HCT116 (cell line): ENCODE measurements around the gene TMEM203. TPM values are rescaled to one million over a fixed set of nuclear protein-coding genes. Genes with fewer than 3 reads are reported as not detected.

Experiments
- ATAC-seq: fragments of 200-7000 bp; cut with Tn5 transposase; 2 replicates; pipeline ENCODE4 v1.9.1; 2020; ENCODE audit warnings: mild to moderate bottlenecking, moderate library complexity
- BruUV-seq: library from RNA; stranded (reverse); fragments of 400-500 nt; replicated peaks from 2 replicates; lab custom pipeline; 2021; lab: Mats Ljungman, UMichigan
- CTCF ChIA-PET: fragments of 300-600 bp; sonication (Branson Sonifier 250); formaldehyde crosslinking; loops from one replicate; lab custom pipeline; 2021; ENCODE audit warnings: antibody characterized with exemption; lab: Charles Lee
- POLR2A ChIA-PET: fragments of 300-600, 350-600 bp; sonication (Branson Sonifier 250); formaldehyde crosslinking; loops from one replicate; lab custom pipeline; 2021; ENCODE audit warnings: antibody characterized with exemption; lab: Charles Lee
- RAD21 ChIA-PET, 2 experiments: fragments of 300-600 bp; sonication (Branson Sonifier 250); formaldehyde crosslinking; loops; one replicate each; lab custom pipeline; 2023; ENCODE audit warnings: low total read pairs in 2 of 2; ENCODE audit not compliant: uncharacterized antibody in 2 of 2, unreplicated experiment in 2 of 2, low non-redundant PET in 1 of 2; lab: Charles Lee
- DNase-seq: peaks from one replicate; pipeline ENCODE4 v3.0.0-alpha.2; 2010; ENCODE audit warnings: low read depth, low spot score
- H2AFZ ChIP-seq: fragments of 200-600 bp; shearing (Covaris generic), sonication (generic); 2 replicates; pipeline ENCODE4 v1.6.1; 2017; ENCODE audit warnings: low read depth, mixed run types, mixed read lengths, antibody characterized with exemption, low read length; ENCODE audit not compliant: poor library complexity, severe bottlenecking
- H3K27ac ChIP-seq: 2 replicates; pipeline ENCODE4 v1.5.1; 2012; ENCODE audit warnings: low read depth, low read length
- H3K27me3 ChIP-seq: fragments of 200-600 bp; sonication (generic); 2 replicates; pipeline ENCODE4 v1.6.1; 2016; ENCODE audit warnings: mixed run types, low read length, mixed read lengths; ENCODE audit not compliant: insufficient read depth
- H3K36me3 ChIP-seq, 2 experiments: fragments of 200-500 bp in 1 of 2; fragments of 200-600 bp in 1 of 2; sonication (Bioruptor generic) in 1 of 2; sonication (generic) in 1 of 2; 2 replicates each; pipeline versions ENCODE4 v1.5.1 to v1.6.1; 2014 to 2016; ENCODE audit warnings: low read length in 2 of 2, inconsistent platforms in 1 of 2, mixed read lengths in 1 of 2, mixed run types in 1 of 2; ENCODE audit not compliant: insufficient read depth in 2 of 2, control insufficient read depth in 1 of 2
- H3K4me1 ChIP-seq, 2 experiments: fragments of 200-600 bp in 1 of 2; sonication (generic) in 1 of 2; 2 replicates each; pipeline versions ENCODE4 v1.5.1 to v1.6.1; 2012 to 2017; ENCODE audit warnings: low read length in 2 of 2, inconsistent platforms in 1 of 2, mild to moderate bottlenecking in 1 of 2, mixed read lengths in 1 of 2, mixed run types in 1 of 2, moderate library complexity in 1 of 2; ENCODE audit not compliant: insufficient read depth in 2 of 2, control insufficient read depth in 1 of 2
- H3K4me2 ChIP-seq: fragments of 200-600 bp; sonication (generic); 2 replicates; pipeline ENCODE4 v1.6.1; 2017; ENCODE audit warnings: mixed run types, low read length, mixed read lengths
- H3K4me3 ChIP-seq, 2 experiments: fragments of 200-600 bp in 1 of 2; sonication (generic) in 1 of 2; replicated peaks in 1 of 2; 2 replicates each; pipeline ENCODE4 v1.5.1; 2011 to 2016; ENCODE audit warnings: low read length in 2 of 2, control low read depth in 1 of 2, low read depth in 1 of 2, mild to moderate bottlenecking in 1 of 2, mixed read lengths in 1 of 2, mixed run types in 1 of 2
- H3K79me2 ChIP-seq: fragments of 200-600 bp; sonication (generic); 2 replicates; pipeline ENCODE4 v1.6.1; 2017; ENCODE audit warnings: mild to moderate bottlenecking, mixed run types, low read length, moderate library complexity, mixed read lengths; ENCODE audit not compliant: insufficient read depth
- H3K9ac ChIP-seq: fragments of 200-600 bp; sonication (generic); 2 replicates; pipeline ENCODE4 v1.6.1; 2016; ENCODE audit warnings: low read length, mixed read lengths
- H3K9me2 ChIP-seq: fragments of 200-600 bp; sonication (generic), shearing (Covaris generic); 2 replicates; pipeline ENCODE4 v1.6.1; 2017; ENCODE audit warnings: mixed run types, mild to moderate bottlenecking, moderate library complexity; ENCODE audit not compliant: insufficient read depth
- H3K9me3 ChIP-seq, 2 experiments: fragments of 200-500 bp in 1 of 2; fragments of 200-600 bp in 1 of 2; sonication (Bioruptor generic) in 1 of 2; sonication (generic) in 1 of 2; 2 replicates each; pipeline ENCODE4 v1.6.1; 2014 to 2017; ENCODE audit warnings: low read length in 2 of 2, mixed read lengths in 2 of 2, inconsistent platforms in 1 of 2, low read depth in 1 of 2, mild to moderate bottlenecking in 1 of 2, mixed run types in 1 of 2, moderate library complexity in 1 of 2; ENCODE audit not compliant: control insufficient read depth in 1 of 2, insufficient read depth in 1 of 2
- H4K20me1 ChIP-seq: fragments of 200-600 bp; sonication (generic), shearing (Covaris generic); 2 replicates; pipeline ENCODE4 v1.6.1; 2017; ENCODE audit warnings: mixed run types, mild to moderate bottlenecking, moderate library complexity; ENCODE audit not compliant: insufficient read depth
- EGR1 ChIP-seq: IDR thresholded peaks from 2 replicates; pipeline ENCODE4 v1.6.1; 2012; ENCODE audit warnings: low read depth
- ELF1 ChIP-seq: IDR thresholded peaks from 2 replicates; pipeline ENCODE4 v1.6.1; 2012; ENCODE audit warnings: low read depth, borderline replicate concordance
- EZH2phosphoT487 ChIP-seq: fragments of 200-600 bp; IDR thresholded peaks from 2 replicates; pipeline ENCODE4 v1.6.1; 2018; ENCODE audit warnings: antibody characterized with exemption, borderline replicate concordance
- FOSL1 ChIP-seq: IDR thresholded peaks from 2 replicates; pipeline ENCODE4 v1.6.1; 2012; ENCODE audit warnings: low read depth
- POLR2AphosphoS5 ChIP-seq: IDR thresholded peaks from 2 replicates; pipeline ENCODE4 v1.6.1; 2011; ENCODE audit warnings: mild to moderate bottlenecking, low read depth, low read length, moderate library complexity
- SP1 ChIP-seq: IDR thresholded peaks from 2 replicates; pipeline ENCODE4 v1.6.1; 2012; ENCODE audit warnings: low read depth
- SRF ChIP-seq: IDR thresholded peaks from 2 replicates; pipeline ENCODE4 v1.6.1; 2012; ENCODE audit warnings: low read depth
- YY1 ChIP-seq: IDR thresholded peaks from 2 replicates; pipeline ENCODE4 v1.6.1; 2011; ENCODE audit warnings: low read length, low read depth, moderate library complexity, mild to moderate bottlenecking; ENCODE audit not compliant: insufficient replicate concordance; ENCODE audit errors: extremely low read depth
- ZNF274 ChIP-seq: fragments of 200-500 bp; sonication (Bioruptor generic); IDR thresholded peaks from 2 replicates; pipeline ENCODE4 v1.6.1; 2014; ENCODE audit warnings: mild to moderate bottlenecking, low read depth, low read length, inconsistent platforms
- intact Hi-C: fragments of 100-400 bp; cut with micrococcal nuclease; formaldehyde crosslinking; loops from 2 replicates; pipeline ENCODE4 v1.10.0; 2022
- total RNA-seq: library from RNA; stranded (reverse); gene quantifications from one replicate; pipeline ENCODE4 v1.2.1, GENCODE V29; 2021; ENCODE audit not compliant: unreplicated experiment
- TF ChIP-seq, protein P1 (sequence below): IDR thresholded peaks from 2 replicates; pipeline ENCODE4 v1.6.1; 2012
- TF ChIP-seq, protein P2 (sequence below): IDR thresholded peaks from 2 replicates; pipeline ENCODE4 v1.6.1; 2012; ENCODE audit warnings: low read depth
- TF ChIP-seq, protein P3 (sequence below): IDR thresholded peaks from 2 replicates; pipeline ENCODE4 v1.6.1; 2012

TMEM203 gene
- total RNA-seq, 1 experiment from 2014 or later = 45.0 TPM

DNA sequence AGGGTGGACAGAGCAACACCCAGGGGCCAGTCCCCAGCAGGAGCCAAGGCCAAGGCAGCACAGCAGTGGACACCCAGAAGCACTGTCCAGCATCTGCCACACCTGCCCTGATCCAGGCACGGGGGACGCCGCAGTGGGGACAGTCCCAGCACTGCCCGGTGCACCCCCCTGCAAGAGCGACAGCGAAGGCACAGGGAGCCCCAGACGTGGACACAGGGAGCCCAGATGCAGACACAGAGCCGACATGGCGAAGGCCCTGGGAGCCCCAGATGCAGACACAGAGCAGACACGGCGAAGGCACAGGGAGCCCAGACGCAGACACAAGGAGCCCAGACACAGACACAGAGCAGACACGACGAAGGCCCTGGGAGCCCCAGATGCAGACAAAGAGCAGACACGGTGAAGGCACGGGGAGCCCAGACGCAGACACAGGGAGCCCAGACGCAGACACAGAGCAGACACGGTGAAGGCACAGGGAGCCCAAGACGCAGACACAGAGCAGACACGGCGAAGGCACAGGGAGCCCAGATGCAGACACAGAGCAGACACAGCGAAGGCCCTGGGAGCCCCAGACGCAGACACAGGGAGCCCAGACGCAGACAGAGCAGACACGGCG, 21.4 kb downstream of the TMEM203 start:
- ChIA-PET POLR2A (no interaction called here), CTCF (no interaction called here), RAD21 (no interaction called here)
- Histone ChIP-seq H3K9ac (no peak overlapping the region), H3K27ac (no peak overlapping the region), H3K4me2 (no peak overlapping the region), H3K9me3 (no peaks in the 10 kb centered on the region), H3K4me1 (peaks cover 8 to 17% of the 10 kb centered on the region in 2 experiments; a peak in 3 of 4 replicates), H4K20me1 (no peaks in the 10 kb centered on the region), H3K4me3 (no peak overlapping the region), H2AFZ (no peak overlapping the region), H3K79me2 (peaks cover 33% of the 10 kb centered on the region), H3K36me3 (peaks cover 0 to 21% of the 10 kb centered on the region in 2 experiments; a peak in 1 of 4 replicates), H3K9me2 (no peaks in the 10 kb centered on the region), H3K27me3 (no peaks in the 10 kb centered on the region)
- no peak for DNase-seq
- no peak for ATAC-seq
- intact Hi-C loops = no loop called here
- BruUV-seq = no TSS peak
- no peak for TF ChIP-seq ELF1
- no peak for TF ChIP-seq EGR1
- no peak for TF ChIP-seq POLR2AphosphoS5
- no peak for TF ChIP-seq YY1
- no peak for TF ChIP-seq ZNF274
- TF ChIP-seq EZH2phosphoT487 = no peak
- no peak for TF ChIP-seq SRF
- TF ChIP-seq, protein P1, sequence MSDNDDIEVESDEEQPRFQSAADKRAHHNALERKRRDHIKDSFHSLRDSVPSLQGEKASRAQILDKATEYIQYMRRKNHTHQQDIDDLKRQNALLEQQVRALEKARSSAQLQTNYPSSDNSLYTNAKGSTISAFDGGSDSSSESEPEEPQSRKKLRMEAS = no peak
- TF ChIP-seq FOSL1 = no peak
- TF ChIP-seq, protein P2, sequence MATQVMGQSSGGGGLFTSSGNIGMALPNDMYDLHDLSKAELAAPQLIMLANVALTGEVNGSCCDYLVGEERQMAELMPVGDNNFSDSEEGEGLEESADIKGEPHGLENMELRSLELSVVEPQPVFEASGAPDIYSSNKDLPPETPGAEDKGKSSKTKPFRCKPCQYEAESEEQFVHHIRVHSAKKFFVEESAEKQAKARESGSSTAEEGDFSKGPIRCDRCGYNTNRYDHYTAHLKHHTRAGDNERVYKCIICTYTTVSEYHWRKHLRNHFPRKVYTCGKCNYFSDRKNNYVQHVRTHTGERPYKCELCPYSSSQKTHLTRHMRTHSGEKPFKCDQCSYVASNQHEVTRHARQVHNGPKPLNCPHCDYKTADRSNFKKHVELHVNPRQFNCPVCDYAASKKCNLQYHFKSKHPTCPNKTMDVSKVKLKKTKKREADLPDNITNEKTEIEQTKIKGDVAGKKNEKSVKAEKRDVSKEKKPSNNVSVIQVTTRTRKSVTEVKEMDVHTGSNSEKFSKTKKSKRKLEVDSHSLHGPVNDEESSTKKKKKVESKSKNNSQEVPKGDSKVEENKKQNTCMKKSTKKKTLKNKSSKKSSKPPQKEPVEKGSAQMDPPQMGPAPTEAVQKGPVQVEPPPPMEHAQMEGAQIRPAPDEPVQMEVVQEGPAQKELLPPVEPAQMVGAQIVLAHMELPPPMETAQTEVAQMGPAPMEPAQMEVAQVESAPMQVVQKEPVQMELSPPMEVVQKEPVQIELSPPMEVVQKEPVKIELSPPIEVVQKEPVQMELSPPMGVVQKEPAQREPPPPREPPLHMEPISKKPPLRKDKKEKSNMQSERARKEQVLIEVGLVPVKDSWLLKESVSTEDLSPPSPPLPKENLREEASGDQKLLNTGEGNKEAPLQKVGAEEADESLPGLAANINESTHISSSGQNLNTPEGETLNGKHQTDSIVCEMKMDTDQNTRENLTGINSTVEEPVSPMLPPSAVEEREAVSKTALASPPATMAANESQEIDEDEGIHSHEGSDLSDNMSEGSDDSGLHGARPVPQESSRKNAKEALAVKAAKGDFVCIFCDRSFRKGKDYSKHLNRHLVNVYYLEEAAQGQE = no peak
- TF ChIP-seq SP1 = no peak
- TF ChIP-seq, protein P3, sequence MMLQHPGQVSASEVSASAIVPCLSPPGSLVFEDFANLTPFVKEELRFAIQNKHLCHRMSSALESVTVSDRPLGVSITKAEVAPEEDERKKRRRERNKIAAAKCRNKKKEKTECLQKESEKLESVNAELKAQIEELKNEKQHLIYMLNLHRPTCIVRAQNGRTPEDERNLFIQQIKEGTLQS = no peak
